HepG2 (cell line): ENCODE measurements around the gene SUV39H2. TPM values are rescaled to one million over a fixed set of nuclear protein-coding genes. Genes with fewer than 3 reads are reported as not detected.

Experiments
- CTCF ChIP-seq: sonication (generic); formaldehyde crosslinking; IDR thresholded peaks from 2 replicates; pipeline ENCODE4 v1.5.0; 2020; ENCODE audit warnings: mild to moderate bottlenecking, missing genetic modification reagents, moderate library complexity
- EEA1 ChIP-seq: sonication (generic); formaldehyde crosslinking; IDR thresholded peaks from 2 replicates; pipeline ENCODE4 v1.5.1; 2020; ENCODE audit warnings: mild to moderate bottlenecking, missing genetic modification reagents, borderline replicate concordance
- GLI4 ChIP-seq: sonication (generic); formaldehyde crosslinking; IDR thresholded peaks from 2 replicates; pipeline ENCODE4 v1.5.1; 2020; ENCODE audit warnings: missing genetic modification reagents, mild to moderate bottlenecking, moderate library complexity, borderline replicate concordance
- KDM1A ChIP-seq: IDR thresholded peaks from 2 replicates; pipeline ENCODE4 v1.6.1; 2016; ENCODE audit warnings: missing compliant biosample characterization
- MEIS1 ChIP-seq: sonication (generic); formaldehyde crosslinking; IDR thresholded peaks from 2 replicates; pipeline ENCODE4 v1.9.0; 2021; ENCODE audit warnings: mild to moderate bottlenecking, missing genetic modification reagents, moderate library complexity, borderline replicate concordance
- MTA3 ChIP-seq: sonication (generic); formaldehyde crosslinking; IDR thresholded peaks from 2 replicates; pipeline ENCODE4 v1.4.0; 2020; ENCODE audit warnings: missing genetic modification reagents
- MXD4 ChIP-seq: IDR thresholded peaks from 2 replicates; pipeline ENCODE4 v1.6.1; 2016; ENCODE audit warnings: mild to moderate bottlenecking, missing biosample characterization, missing genetic modification reagents
- SPEN ChIP-seq: sonication (generic); formaldehyde crosslinking; IDR thresholded peaks from 2 replicates; pipeline ENCODE4 v1.5.1; 2020; ENCODE audit warnings: low read depth, mild to moderate bottlenecking, missing genetic modification reagents
- TFAP4 ChIP-seq: sonication (generic); IDR thresholded peaks from 2 replicates; pipeline ENCODE4 v1.6.1; 2016; ENCODE audit warnings: low read depth, borderline replicate concordance
- ZFP82 ChIP-seq: sonication (generic); formaldehyde crosslinking; IDR thresholded peaks from 2 replicates; pipeline ENCODE4 v1.5.1; 2020; ENCODE audit warnings: mild to moderate bottlenecking, missing genetic modification reagents, borderline replicate concordance
- ZNF12 ChIP-seq: sonication (generic); formaldehyde crosslinking; IDR thresholded peaks from 2 replicates; pipeline ENCODE4 v1.5.0; 2020; ENCODE audit warnings: missing genetic modification reagents
- ZNF18 ChIP-seq: sonication (generic); formaldehyde crosslinking; IDR thresholded peaks from 2 replicates; pipeline ENCODE4 v1.8.0; 2022; ENCODE audit warnings: mild to moderate bottlenecking, missing genetic modification reagents; ENCODE audit not compliant: insufficient replicate concordance
- ZNF260 ChIP-seq: sonication (generic); formaldehyde crosslinking; IDR thresholded peaks from 2 replicates; pipeline ENCODE4 v1.4.0; 2020; ENCODE audit warnings: missing genetic modification reagents, low read depth, mild to moderate bottlenecking, borderline replicate concordance
- ZNF317 ChIP-seq: sonication (generic); formaldehyde crosslinking; IDR thresholded peaks from 2 replicates; pipeline ENCODE4 v1.5.0; 2020; ENCODE audit warnings: mild to moderate bottlenecking, missing genetic modification reagents
- ZNF33B ChIP-seq: sonication (generic); formaldehyde crosslinking; IDR thresholded peaks from 2 replicates; pipeline ENCODE4 v1.5.1; 2020; ENCODE audit warnings: mild to moderate bottlenecking, missing genetic modification reagents
- ZNF557 ChIP-seq: sonication (generic); formaldehyde crosslinking; IDR thresholded peaks from 2 replicates; pipeline ENCODE4 v1.4.0; 2020; ENCODE audit warnings: missing genetic modification reagents
- ZNF577 ChIP-seq: sonication (generic); formaldehyde crosslinking; IDR thresholded peaks from 2 replicates; pipeline ENCODE4 v1.4.0; 2020; ENCODE audit warnings: mild to moderate bottlenecking, low read depth, missing genetic modification reagents, borderline replicate concordance
- ZNF619 ChIP-seq: sonication (generic); formaldehyde crosslinking; IDR thresholded peaks from 2 replicates; pipeline ENCODE4 v1.4.0; 2020; ENCODE audit warnings: mild to moderate bottlenecking, missing genetic modification reagents
- ZNF780A ChIP-seq: sonication (generic); formaldehyde crosslinking; IDR thresholded peaks from 2 replicates; pipeline ENCODE4 v1.8.0; 2022; ENCODE audit warnings: mild to moderate bottlenecking, missing genetic modification reagents, moderate library complexity
- ZSCAN21 ChIP-seq: sonication (generic); formaldehyde crosslinking; IDR thresholded peaks from 2 replicates; pipeline ENCODE4 v1.8.0; 2022; ENCODE audit warnings: mild to moderate bottlenecking, missing genetic modification reagents, moderate library complexity, borderline replicate concordance
- polyA plus RNA-seq, 8 experiments: library from polyadenylated mRNA; depleted of rRNA in 3 of 8; stranded (reverse) in 7 of 8; unstranded in 1 of 8; fragments of >200 nt; fragmentation: Illumina TruSeq in 4 of 8; extraction: Trizol in 4 of 8; gene quantifications; 2 replicates each; pipeline versions ENCODE4 v1.2.1 to v1.2.3, GENCODE V29; 2011 to 2016; ENCODE audit warnings: low read depth in 4 of 8, missing spikeins in 1 of 8, mixed read lengths in 1 of 8; ENCODE audit not compliant: insufficient read depth in 1 of 8
- total RNA-seq, 5 experiments: library from RNA; depleted of rRNA; stranded (reverse); fragments of >200 nt; fragmentation: Illumina TruSeq; extraction: Trizol; gene quantifications; 2 replicates each; pipeline ENCODE4 v1.2.3, GENCODE V29; 2016; ENCODE audit warnings: low read depth in 1 of 5
- TF ChIP-seq, protein P1 (sequence below): sonication (generic); formaldehyde crosslinking; IDR thresholded peaks from 2 replicates; pipeline ENCODE4 v1.8.0; 2023; ENCODE audit warnings: mild to moderate bottlenecking, missing genetic modification reagents
- TF ChIP-seq, protein P2 (sequence below): sonication (generic); formaldehyde crosslinking; IDR thresholded peaks from 2 replicates; pipeline ENCODE4 v1.8.0; 2022; ENCODE audit warnings: missing genetic modification reagents, mild to moderate bottlenecking, inconsistent platforms, borderline replicate concordance

The SUV39H2 gene
- total and polyA plus RNA-seq, 2 of the 13 experiments (the other 11 are each of a cell fraction or from before 2014, with no cell fraction given) = 9.0 to 44.3 TPM

DNA sequence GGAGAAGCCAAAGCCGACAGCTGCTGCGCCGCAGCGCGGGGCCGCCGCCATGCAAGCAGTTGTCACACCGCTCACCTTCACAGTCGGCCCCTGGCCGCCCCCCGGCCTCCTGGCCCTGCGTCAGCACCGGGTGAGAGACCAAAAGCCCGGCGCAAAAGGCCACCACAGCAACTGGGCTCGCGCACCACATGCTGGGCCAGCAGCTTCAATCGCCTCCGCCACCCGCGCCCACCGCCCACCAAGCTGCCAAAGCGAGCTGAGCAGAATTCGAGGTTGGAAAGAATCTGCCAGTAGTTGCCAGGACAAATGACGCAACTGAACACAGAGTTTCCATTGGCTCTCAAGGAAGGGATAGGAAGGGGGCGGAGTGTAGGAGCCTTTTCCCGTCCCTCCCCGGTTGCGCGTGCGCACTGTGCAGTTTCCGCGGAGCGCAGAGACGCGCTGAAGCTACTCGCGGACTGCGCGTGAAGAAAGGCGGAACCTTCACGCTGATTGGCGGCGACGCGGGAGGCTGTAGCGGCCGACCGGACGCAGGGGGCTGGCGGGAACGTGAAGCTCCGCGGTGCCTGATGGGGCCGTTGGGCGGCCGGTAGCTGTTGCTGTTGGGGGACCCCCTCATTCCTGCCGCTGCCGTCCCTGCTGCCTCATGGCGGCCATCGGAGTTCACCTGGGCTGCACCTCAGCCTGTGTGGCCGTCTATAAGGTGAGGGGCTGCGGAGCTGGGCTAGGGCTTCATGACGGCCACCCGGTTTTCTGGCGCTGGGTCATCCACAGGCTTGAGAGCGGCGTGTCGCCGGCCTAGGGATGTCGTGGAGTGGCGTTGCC, 40.7 kb upstream of the SUV39H2 start, which contains the start of the genes CDNF, HSPA14 and MSANTD7 (continued):
- no peak for TF ChIP-seq ZNF557 (CRISPR knock-in tag)
- TF ChIP-seq ZSCAN21 = peak; percentile 62
- 0 out of 2 replicates have a peak, but pooled peaks have one; percentile 13 for TF ChIP-seq CTCF (CRISPR knock-in tag)
- no peak for TF ChIP-seq GLI4 (CRISPR knock-in tag)
- no peak for TF ChIP-seq ZNF577 (CRISPR knock-in tag)
- 0 out of 2 replicates have a peak, but pooled peaks have one; percentile 37 for TF ChIP-seq ZFP82 (CRISPR knock-in tag)
- TF ChIP-seq SPEN (CRISPR knock-in tag) = peak; percentile 69; the same call in 1 of the 2 replicates
- TF ChIP-seq, protein P1, sequence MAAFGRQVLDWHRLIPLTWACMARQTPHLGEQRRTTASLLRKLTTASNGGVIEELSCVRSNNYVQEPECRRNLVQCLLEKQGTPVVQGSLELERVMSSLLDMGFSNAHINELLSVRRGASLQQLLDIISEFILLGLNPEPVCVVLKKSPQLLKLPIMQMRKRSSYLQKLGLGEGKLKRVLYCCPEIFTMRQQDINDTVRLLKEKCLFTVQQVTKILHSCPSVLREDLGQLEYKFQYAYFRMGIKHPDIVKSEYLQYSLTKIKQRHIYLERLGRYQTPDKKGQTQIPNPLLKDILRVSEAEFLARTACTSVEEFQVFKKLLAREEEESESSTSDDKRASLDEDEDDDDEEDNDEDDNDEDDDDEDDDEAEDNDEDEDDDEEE (CRISPR knock-in tag) = no peak
- no peak for TF ChIP-seq ZNF18 (CRISPR knock-in tag)
- TF ChIP-seq MEIS1 = peak; percentile 69; the same call in 1 of the 2 replicates
- peak; percentile 54; the same call in 1 of the 2 replicates for TF ChIP-seq TFAP4
- TF ChIP-seq MXD4 = no peak
- peak; percentile 89 for TF ChIP-seq ZNF619 (CRISPR knock-in tag)
- TF ChIP-seq KDM1A = no peak
- no peak; the same call in 1 of the 2 replicates for TF ChIP-seq ZNF317
- 0 out of 2 replicates have a peak, but pooled peaks have one; percentile 40 for TF ChIP-seq ZNF33B
- peak; percentile 77; the same call in 1 of the 2 replicates for TF ChIP-seq ZNF780A (CRISPR knock-in tag)
- no peak for TF ChIP-seq MTA3 (CRISPR knock-in tag)
- no peak for TF ChIP-seq ZNF12 (CRISPR knock-in tag)
- TF ChIP-seq, protein P2, sequence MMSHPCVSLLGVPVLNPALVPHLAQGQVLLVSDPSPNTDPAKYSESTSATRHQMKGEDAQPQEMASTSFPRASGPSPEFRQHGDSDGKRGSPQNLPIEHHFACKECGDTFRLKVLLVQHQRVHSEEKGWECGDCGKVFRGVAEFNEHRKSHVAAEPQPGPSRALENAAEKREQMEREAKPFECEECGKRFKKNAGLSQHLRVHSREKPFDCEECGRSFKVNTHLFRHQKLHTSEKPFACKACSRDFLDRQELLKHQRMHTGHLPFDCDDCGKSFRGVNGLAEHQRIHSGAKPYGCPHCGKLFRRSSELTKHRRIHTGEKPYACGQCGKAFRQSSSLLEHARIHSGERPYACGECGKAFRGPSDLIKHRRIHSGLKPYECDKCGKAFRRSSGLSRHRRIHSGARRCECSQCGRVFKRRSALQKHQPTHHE = no peak; the same call in 1 of the 2 replicates
- no peak for TF ChIP-seq EEA1 (CRISPR knock-in tag)
- TF ChIP-seq ZNF260 = no peak
